Karpas-422 (cell line): Measurements from ENCODE around the gene BEX3. TPM values are rescaled to one million over a fixed set of nuclear protein-coding genes. Genes with fewer than 3 reads are reported as not detected.
"Not testable (repeated sequence)": the region's sequence is repeated elsewhere in the genome, so short reads cannot be mapped to it uniquely, and the experiment has no call there.

Experiments used
- DNase-seq: peaks from one replicate; pipeline ENCODE4 v3.0.0-alpha.2; 2015
- H2AFZ ChIP-seq: fragments of 200-600 bp; sonication (generic); 2 replicates; pipeline ENCODE4 v1.6.1; 2014; ENCODE audit warnings: antibody characterized with exemption, low read length, mixed read lengths
- H3K27ac ChIP-seq: fragments of 200-600 bp; sonication (generic); 2 replicates; pipeline ENCODE4 v1.5.1; 2014; ENCODE audit warnings: mild to moderate bottlenecking, low read length, moderate library complexity
- H3K27me3 ChIP-seq: fragments of 200-600 bp; sonication (generic); 2 replicates; pipeline ENCODE4 v1.6.1; 2014; ENCODE audit warnings: low read length, mixed read lengths
- H3K36me3 ChIP-seq: fragments of 200-600 bp; sonication (generic); 2 replicates; pipeline ENCODE4 v1.6.1; 2014; ENCODE audit warnings: low read length, mixed read lengths; ENCODE audit not compliant: insufficient read depth
- H3K4me1 ChIP-seq: fragments of 200-600 bp; sonication (generic); 2 replicates; pipeline ENCODE4 v1.6.1; 2014; ENCODE audit warnings: mild to moderate bottlenecking, low read length, mixed read lengths
- H3K4me2 ChIP-seq: fragments of 200-600 bp; sonication (generic); 2 replicates; pipeline ENCODE4 v1.6.1; 2014; ENCODE audit warnings: low read length, low read depth, mild to moderate bottlenecking; ENCODE audit not compliant: poor library complexity, severe bottlenecking
- H3K4me3 ChIP-seq: fragments of 200-600 bp; sonication (generic); 2 replicates; pipeline ENCODE4 v1.5.1; 2014; ENCODE audit warnings: mild to moderate bottlenecking, antibody characterized with exemption, low read length, mixed read lengths
- H3K79me2 ChIP-seq: fragments of 200-600 bp; sonication (generic); 2 replicates; pipeline ENCODE4 v1.6.1; 2014; ENCODE audit warnings: mild to moderate bottlenecking, low read length, mixed read lengths
- H3K9ac ChIP-seq: fragments of 200-600 bp; sonication (generic); 2 replicates; pipeline ENCODE4 v1.6.0; 2014; ENCODE audit warnings: low read length
- H3K9me2 ChIP-seq: fragments of 200-600 bp; sonication (generic), shearing (Covaris generic); replicated peaks from 2 replicates; pipeline ENCODE4 v1.6.0; 2014; ENCODE audit warnings: mild to moderate bottlenecking, low read length, moderate library complexity; ENCODE audit not compliant: insufficient read depth
- H3K9me3 ChIP-seq: fragments of 300-700, 200-600 bp; sonication (generic); 2 replicates; pipeline ENCODE4 v1.6.1; 2014; ENCODE audit warnings: low read length, mixed read lengths
- H4K20me1 ChIP-seq: fragments of 200-600 bp; sonication (generic); 2 replicates; pipeline ENCODE4 v1.6.1; 2014; ENCODE audit warnings: mild to moderate bottlenecking, antibody characterized with exemption, low read length, low read depth; ENCODE audit not compliant: insufficient read depth
- total RNA-seq: library from RNA; depleted of rRNA; stranded (reverse); fragments of >200 nt; shearing (Covaris generic); gene quantifications from 2 replicates; pipeline ENCODE4 v1.2.3, GENCODE V29; 2014; ENCODE audit warnings: low replicate concordance

The BEX3 gene
- total RNA-seq, 1 experiment from 2014 or later, result not detected

- Histone ChIP-seq H3K9me2 (no peaks in the 10 kb centered on the region), H3K27me3 (no peaks in the 10 kb centered on the region), H3K27ac (no peak overlapping the region), H3K4me2 (peak overlapping the region; percentile 69), H4K20me1 (no peaks in the 10 kb centered on the region), H3K9ac (peak overlapping the region; percentile 71), H3K79me2 (peaks cover 27% of the 10 kb centered on the region), H3K36me3 (no peaks in the 10 kb centered on the region), H3K9me3 (no peaks in the 10 kb centered on the region), H3K4me1 (peaks cover 37% of the 10 kb centered on the region), H2AFZ (no peak overlapping the region), H3K4me3 (peak overlapping the region; percentile 81)
- peak; percentile 92 for DNase-seq
These were observed 28.1 kb downstream of the BEX3 start for GRCh38 chrX:103404231-103405008.

- Histone ChIP-seq H3K9me3 (no peaks in the 10 kb centered on the region), H3K9ac (peak overlapping the region; percentile 71), H3K4me3 (peak overlapping the region; percentile 81), H3K36me3 (no peaks in the 10 kb centered on the region), H3K79me2 (peaks cover 27% of the 10 kb centered on the region), H3K4me1 (peaks cover 33% of the 10 kb centered on the region), H3K9me2 (no peaks in the 10 kb centered on the region), H3K27ac (no peak overlapping the region), H3K27me3 (no peaks in the 10 kb centered on the region), H4K20me1 (no peaks in the 10 kb centered on the region), H2AFZ (no peak overlapping the region), H3K4me2 (peak overlapping the region; percentile 69)
- no peak for DNase-seq
These were observed 28.6 kb downstream of the BEX3 start for GRCh38 chrX:103405009-103405333.

- Histone ChIP-seq H3K9me3 (no peaks in the 10 kb centered on the region), H3K9ac (peak overlapping the region; percentile 31; the same call in 1 of the 2 replicates), H3K4me1 (peaks cover 22% of the 10 kb centered on the region), H3K4me3 (peak overlapping the region; percentile 81; the same call in 1 of the 2 replicates), H3K27me3 (no peaks in the 10 kb centered on the region), H3K9me2 (no peaks in the 10 kb centered on the region), H3K79me2 (peaks cover 27% of the 10 kb centered on the region), H3K4me2 (peak overlapping the region; percentile 69), H3K36me3 (no peaks in the 10 kb centered on the region), H3K27ac (peak overlapping the region; percentile 43; the same call in 1 of the 2 replicates), H4K20me1 (no peaks in the 10 kb centered on the region), H2AFZ (no peak overlapping the region)
- DNase-seq, result no peak
These were observed 29.9 kb downstream of the BEX3 start for GRCh38 chrX:103406256-103406655.

- no peak for DNase-seq
- Histone ChIP-seq H3K9me2 (no peaks in the 10 kb centered on the region), H3K9ac (no peak overlapping the region), H3K79me2 (peaks cover 27% of the 10 kb centered on the region), H3K27ac (no peak overlapping the region), H3K4me1 (peaks cover 22% of the 10 kb centered on the region), H2AFZ (no peak overlapping the region), H3K27me3 (no peaks in the 10 kb centered on the region), H3K4me3 (no peak overlapping the region), H4K20me1 (no peaks in the 10 kb centered on the region), H3K9me3 (no peaks in the 10 kb centered on the region), H3K4me2 (no peak overlapping the region), H3K36me3 (no peaks in the 10 kb centered on the region)
These were observed 31.4 kb downstream of the BEX3 start for GRCh38 chrX:103407776-103408175.

- H3K9me2 ChIP-seq, H3K27ac ChIP-seq, H4K20me1 ChIP-seq, H3K9me3 ChIP-seq, H3K27me3 ChIP-seq, H2AFZ ChIP-seq, H3K9ac ChIP-seq, H3K4me2 ChIP-seq, H3K4me3 ChIP-seq, H3K36me3 ChIP-seq, DNase-seq: not testable (repeated sequence)
- H3K4me1 ChIP-seq, result peaks cover 25% of the 10 kb centered on the region
- H3K79me2 ChIP-seq, result peaks cover 23% of the 10 kb centered on the region
These were observed 35.4 kb downstream of the BEX3 start for GRCh38 chrX:103411721-103412120.

GRCh38 chrX:103413705-103414387 is 37.5 kb downstream of the BEX3 start:
- no peak overlapping the region for H3K27ac ChIP-seq
- no peak for DNase-seq
- H4K20me1 ChIP-seq, result no peaks in the 10 kb centered on the region
- no peak overlapping the region for H3K4me3 ChIP-seq
- peaks cover 16% of the 10 kb centered on the region for H3K79me2 ChIP-seq
- peaks cover 23% of the 10 kb centered on the region for H3K4me1 ChIP-seq
- no peaks in the 10 kb centered on the region for H3K9me2 ChIP-seq
- H3K9me3 ChIP-seq, result no peaks in the 10 kb centered on the region
- H3K36me3 ChIP-seq, result no peaks in the 10 kb centered on the region
- H3K4me2 ChIP-seq, result no peak overlapping the region
- H2AFZ ChIP-seq, result no peak overlapping the region
- no peaks in the 10 kb centered on the region for H3K27me3 ChIP-seq
- no peak overlapping the region for H3K9ac ChIP-seq

GRCh38 chrX:103414561-103414960 is 38.2 kb downstream of the BEX3 start:
- H3K4me2 ChIP-seq, result no peak overlapping the region
- peak overlapping the region; percentile 43; the same call in 1 of the 2 replicates for H3K27ac ChIP-seq
- H3K9ac ChIP-seq, result no peak overlapping the region
- no peaks in the 10 kb centered on the region for H3K36me3 ChIP-seq
- peaks cover 23% of the 10 kb centered on the region for H3K4me1 ChIP-seq
- no peak for DNase-seq
- H3K79me2 ChIP-seq, result peaks cover 16% of the 10 kb centered on the region
- no peaks in the 10 kb centered on the region for H3K27me3 ChIP-seq
- no peak overlapping the region for H3K4me3 ChIP-seq
- no peak overlapping the region for H2AFZ ChIP-seq
- no peaks in the 10 kb centered on the region for H4K20me1 ChIP-seq
- no peaks in the 10 kb centered on the region for H3K9me3 ChIP-seq
- no peaks in the 10 kb centered on the region for H3K9me2 ChIP-seq

- DNase-seq, result no peak
- peak overlapping the region; percentile 53 for H3K4me2 ChIP-seq
- no peak overlapping the region for H2AFZ ChIP-seq
- H3K27ac ChIP-seq, result peak overlapping the region; percentile 43
- H4K20me1 ChIP-seq, result no peaks in the 10 kb centered on the region
- no peaks in the 10 kb centered on the region for H3K9me3 ChIP-seq
- no peak overlapping the region for H3K9ac ChIP-seq
- H3K27me3 ChIP-seq, result no peaks in the 10 kb centered on the region
- H3K79me2 ChIP-seq, result peaks cover 16% of the 10 kb centered on the region
- H3K4me3 ChIP-seq, result no peak overlapping the region
- peaks cover 23% of the 10 kb centered on the region for H3K4me1 ChIP-seq
- H3K9me2 ChIP-seq, result no peaks in the 10 kb centered on the region
- no peaks in the 10 kb centered on the region for H3K36me3 ChIP-seq
These were observed 38.7 kb downstream of the BEX3 start for GRCh38 chrX:103415068-103415467.
